Endometrial microvascular endothelial cells (primary cell): Measurements from ENCODE around the gene B9D2. TPM values are rescaled to one million over a fixed set of nuclear protein-coding genes. Genes with fewer than 3 reads are reported as not detected.

Experiments
- in situ Hi-C: cut with HindIII; loops from 2 replicates; pipeline ENCODE4 v1.10.0; 2017; ENCODE audit warnings: low sequenced_read_pairs, low pct_unique_long_range_greater_than_20kb; ENCODE audit errors: inconsistent ontology term
- total RNA-seq: library from RNA; depleted of rRNA; stranded (reverse); fragments of >200 nt; gene quantifications from one replicate; pipeline ENCODE4 v1.2.3, GENCODE V29; 2015; ENCODE audit errors: inconsistent ontology term

Gene B9D2
- total RNA-seq, 1 donor from 2014 or later, result 11.5 TPM

DNA sequence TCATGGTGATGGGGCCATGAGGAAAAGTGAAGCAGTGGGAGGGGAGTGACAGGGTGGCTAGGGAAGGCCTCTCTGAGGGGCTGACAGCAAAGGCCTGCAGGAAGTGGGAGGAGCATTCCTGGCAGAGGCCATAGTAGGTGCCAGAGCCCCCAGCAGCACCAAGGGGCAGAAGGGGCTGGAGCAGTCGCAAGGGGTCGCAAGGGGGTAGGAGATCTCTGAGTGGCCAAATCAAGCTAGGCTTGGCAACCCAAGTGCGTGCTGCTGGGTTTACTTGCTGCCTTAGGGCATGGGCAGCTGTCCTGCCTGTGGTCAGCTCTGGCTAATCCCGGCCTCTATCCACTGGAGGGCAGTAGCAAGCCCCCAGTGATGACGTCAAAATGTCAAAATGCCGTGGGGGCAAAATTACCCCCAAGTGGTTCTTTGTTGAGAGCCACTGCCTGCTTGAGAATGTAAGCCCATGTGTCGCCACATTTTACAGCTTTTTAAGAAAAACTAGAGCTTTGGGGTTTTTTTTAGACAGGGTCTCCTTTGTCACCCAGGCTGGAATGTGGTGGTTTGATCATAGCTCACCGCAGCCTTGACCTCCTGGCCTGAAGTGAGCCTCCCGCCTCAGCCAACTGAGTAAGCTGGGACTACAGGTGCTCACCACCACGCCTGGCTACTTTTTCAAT is 42.2 kb downstream of the B9D2 start:
- in situ Hi-C loops, result no loop called here

DNA sequence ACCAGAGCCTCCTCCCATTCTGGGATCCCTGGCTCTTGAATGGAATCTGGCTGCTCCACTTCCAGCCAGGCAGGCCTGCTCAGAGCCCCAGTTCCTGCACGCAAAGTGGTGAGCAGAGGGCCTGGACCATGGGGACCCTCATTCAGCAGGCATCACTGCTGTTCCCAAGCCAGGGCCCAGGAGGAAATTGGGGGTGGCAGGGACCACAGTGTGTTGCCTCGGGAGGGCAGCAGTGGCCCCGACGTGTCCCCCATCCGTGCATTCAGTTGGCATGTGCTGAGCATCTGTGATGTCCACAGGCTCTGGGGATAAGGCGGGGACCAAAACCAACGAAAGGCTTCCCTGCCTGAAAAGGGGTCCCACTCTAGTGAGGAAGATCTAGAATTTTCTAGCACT is 42.7 kb downstream of the B9D2 start:
- in situ Hi-C loops, result no loop called here

DNA sequence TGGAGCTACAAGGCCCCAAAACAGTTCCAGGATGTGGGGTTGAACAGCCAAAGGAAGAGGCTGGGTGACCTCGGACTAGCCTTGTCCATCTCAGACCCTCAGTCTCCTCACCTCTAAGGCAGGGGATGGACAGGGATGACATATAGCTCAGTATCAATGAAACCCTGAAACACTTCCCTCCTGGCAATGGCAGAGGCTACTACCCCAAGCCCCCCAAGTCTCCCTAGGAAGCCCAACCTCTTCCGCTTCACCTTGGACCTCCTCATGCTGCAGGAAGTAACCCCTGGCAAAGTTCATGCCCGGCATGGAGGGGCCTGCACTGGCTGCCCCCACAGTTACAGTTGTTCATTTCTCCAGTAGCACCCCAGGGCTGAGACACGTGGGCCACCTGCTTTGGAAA is 43.4 kb downstream of the B9D2 start:
- in situ Hi-C loops, result no loop called here

DNA sequence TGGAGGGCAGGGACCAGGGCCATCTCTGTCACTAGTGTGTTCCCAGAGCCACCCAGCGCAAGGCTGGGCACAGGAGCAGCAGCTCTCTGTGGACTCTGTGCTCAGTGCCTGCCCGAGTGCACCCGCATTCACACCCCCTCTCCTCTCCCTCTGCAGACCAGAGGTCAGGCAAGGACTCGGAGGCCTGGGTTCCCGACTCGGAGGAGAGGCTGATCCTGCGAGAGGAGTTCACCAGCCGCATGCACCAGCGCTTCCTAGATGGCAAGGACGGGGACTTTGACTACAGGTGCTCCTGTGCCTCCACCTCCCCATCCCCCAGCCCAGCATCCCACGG is 43.8 kb downstream of the B9D2 start:
- in situ Hi-C loops, result no loop called here

DNA sequence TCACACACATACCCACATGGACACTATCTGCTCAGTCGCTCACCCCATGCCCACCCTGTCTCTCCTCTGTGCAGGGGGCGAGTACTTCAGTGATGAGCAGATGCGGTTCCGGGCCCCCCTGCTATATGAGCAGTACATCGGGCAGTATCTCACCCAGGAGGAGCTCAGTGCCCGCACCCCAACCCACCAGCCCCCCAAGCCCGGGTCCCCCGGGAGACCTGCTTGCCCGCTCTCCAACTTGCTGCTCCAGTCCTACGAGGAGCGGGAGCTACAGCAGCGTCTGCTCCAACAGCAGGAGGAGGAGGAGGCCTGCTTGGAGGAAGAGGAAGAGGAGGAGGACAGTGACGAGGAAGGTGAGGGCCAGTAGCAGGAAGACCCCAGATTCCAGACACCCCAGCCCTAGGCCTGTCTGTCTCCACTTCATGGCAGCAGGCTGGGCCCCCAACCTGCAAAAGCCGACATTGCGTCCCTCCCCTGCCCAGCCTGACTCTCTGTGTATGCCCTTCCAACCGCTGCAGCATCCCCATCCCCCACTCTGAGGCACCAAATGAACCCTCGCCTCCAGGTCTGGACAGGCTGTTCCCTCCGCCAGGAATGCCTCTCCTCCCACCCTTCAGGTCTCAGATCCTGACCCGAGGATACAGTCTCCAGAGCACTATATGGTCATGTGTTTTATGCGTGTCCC is 44.3 kb downstream of the B9D2 start:
- in situ Hi-C loops, result no loop called here

DNA sequence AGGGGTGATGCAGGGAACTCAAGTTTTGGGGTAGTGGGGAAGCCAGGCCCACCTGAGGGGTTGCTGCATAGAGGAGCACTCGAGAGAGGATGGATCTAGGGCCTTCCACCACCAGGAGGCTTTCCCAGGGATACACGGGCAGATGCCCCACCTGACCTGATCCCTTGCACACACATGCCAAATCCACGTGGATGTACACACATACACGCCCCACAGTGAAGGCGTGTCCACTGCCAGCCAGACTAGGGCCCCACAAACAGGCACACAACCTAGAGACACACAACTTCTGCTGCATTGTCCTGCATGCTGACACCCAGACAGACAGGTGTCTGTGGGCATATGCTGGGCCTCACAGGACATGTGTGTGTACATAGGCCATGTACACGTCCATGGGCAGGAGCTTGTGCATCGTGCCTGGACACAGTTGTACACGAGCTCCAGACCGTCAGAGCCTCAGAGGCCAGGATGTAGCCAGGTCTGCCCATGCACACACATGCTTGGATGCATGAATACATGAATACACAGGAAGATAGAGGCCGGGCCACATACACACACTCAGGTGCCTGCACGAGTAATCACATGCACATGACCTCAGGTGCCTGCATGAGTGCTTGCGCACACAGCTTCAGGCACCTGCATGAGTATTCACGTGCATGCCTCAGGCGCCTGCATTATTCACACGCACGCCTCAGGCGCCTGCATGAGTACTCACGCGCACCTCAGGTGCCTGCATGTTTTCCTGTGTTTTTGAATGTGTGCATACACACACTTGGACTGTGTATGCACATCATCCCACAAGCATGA is 45.1 kb downstream of the B9D2 start:
- in situ Hi-C loops, result no loop called here

DNA sequence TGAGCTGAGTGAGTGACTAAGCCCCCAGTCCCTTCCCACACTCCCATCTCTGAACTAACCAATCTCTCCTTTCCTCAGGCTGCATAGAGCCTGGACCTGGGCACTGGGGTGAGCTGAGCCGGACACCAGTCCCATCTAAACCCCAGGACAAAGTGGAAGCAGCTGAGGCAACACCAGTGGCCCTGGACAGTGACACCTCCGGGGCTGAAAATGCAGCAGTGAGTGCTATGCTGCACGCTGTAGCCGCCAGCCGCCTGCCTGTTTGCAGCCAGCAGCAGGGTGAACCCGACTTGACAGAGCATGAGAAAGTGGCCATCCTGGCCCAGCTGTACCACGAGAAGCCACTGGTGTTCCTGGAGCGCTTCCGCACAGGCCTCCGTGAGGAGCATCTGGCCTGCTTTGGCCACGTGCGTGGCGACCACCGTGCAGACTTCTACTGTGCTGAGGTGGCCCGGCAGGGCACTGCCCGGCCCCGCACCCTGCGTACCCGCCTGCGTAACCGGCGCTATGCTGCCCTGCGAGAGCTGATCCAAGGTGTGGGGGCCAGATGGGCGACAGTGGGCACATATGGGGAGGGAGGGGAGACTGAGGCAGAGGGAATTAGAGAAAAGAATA is 47.5 kb downstream of the B9D2 start:
- in situ Hi-C loops, result no loop called here

DNA sequence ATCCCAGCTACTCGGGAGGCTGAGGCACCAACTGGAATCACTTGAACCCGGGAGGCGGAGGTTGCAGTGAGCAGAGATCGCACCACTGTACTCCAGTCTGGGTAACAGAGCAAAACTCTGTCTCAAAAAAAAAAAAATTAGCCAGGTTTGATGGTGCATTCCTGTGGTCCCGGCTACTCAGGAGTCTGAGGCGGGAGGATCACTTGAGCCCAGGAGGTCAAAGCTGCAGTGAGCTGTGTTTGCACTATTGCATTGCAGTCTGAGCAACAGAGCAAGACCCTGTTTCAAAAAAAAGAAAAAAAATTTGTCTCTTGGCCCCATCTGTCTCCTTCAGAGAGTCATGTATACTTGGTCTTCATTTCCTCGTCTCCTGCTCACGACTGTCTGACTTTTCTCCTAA is 52.3 kb downstream of the B9D2 start:
- in situ Hi-C loops, result no loop called here

DNA sequence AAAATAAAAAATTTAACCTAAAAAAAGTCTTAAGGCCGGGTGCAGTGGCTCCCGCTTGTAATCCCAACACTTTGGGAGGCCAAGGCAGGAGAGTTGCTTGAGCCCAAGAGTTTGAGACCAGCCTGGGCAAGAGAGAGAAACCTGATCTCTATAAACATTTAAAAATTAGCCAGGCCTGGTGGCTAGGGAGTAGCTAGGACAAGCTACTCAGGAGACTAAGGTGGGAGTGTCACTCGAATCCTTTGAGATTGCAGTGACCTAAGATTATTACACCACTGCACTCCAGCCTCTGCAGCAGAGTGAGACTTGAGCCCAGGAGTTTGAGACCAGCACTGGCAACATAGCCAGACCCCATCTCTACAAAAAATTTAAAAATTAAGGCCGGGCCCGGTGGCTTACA is 52.9 kb downstream of the B9D2 start:
- in situ Hi-C loops, result no loop called here

DNA sequence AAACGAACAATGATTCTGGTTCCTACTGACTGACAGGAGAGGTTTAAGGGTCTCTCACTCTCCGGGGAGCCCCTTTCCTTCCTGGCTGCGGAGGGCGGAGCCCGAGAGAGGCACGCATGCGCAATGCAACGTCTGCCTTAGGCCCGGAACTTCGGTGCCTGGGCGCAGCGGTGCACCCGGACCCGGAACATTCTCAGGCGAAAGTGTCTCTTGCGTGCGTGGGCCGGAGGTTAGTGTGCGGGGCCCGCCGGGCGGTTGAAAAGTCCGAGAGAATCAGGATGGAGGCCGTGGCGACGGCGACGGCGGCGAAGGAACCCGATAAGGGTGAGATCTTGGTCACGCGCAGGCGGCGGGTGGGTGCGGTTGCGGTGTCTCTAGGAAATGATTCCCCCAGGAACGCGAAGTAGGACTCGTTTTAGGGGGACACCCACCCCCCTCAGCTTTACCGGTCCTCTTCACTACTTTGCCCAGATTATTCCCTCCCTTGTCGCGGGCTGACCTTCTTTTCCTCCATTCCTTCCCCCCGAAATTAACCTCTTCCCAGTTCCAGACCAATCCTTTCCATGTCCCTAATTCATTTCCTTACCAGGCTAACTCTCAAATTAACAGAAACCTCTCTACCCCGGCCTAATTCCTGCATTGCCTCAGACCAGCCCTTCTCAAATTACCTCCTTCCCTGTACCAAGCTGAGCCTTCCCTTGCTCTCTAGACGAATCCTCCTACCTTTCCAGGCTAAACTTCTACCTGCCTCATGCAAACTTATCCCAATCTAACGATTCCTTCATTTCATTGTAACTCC is 53.7 kb downstream of the B9D2 start, which contains the start of gene CCDC97:
CCDC97 (plus strand) TSS at position 140 of the 799 bp plus-strand sequence; CDS start at position 279, 139 bp downstream.
- in situ Hi-C loops, result no loop called here

DNA sequence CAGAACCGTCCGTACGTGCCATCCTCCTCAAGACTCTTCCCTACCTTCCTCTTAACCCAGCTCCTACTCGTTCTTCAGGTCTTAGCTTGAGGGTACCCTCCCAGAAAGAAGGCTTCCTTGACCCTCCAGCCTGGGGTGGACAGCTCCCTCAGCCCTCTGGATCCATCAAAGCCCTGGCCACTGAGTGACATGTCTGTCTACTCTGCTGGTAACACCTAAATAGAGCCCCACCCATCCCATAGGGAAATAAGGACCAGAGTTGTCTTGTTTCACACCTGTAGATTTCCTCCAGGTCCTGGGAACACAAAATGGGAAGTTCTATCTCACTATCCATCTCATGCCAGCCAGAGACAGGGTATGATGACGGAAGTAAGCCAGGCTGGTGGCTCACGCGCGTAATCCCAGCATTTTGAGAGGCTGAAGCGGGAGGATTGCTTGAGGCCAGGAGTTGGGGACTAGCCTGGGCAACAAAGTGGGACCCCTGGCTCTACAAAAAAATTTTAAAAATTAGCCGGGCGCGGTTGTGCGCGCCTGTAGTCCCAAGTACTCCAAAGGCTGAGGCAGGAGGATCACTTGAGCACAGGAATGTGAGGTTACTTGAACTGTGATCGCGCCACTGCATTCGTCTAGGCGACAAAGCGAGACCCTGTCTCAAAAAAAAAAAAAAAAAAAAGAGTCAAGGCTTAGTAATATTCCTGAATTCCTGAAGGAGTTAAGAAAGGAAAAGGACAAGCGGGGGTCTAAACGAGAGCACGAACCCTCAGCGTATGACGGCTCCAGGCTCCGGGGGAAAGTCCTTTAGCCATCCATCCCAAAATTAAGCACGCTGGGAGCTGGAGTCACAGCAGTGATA is 54.5 kb downstream of the B9D2 start:
- in situ Hi-C loops, result no loop called here

DNA sequence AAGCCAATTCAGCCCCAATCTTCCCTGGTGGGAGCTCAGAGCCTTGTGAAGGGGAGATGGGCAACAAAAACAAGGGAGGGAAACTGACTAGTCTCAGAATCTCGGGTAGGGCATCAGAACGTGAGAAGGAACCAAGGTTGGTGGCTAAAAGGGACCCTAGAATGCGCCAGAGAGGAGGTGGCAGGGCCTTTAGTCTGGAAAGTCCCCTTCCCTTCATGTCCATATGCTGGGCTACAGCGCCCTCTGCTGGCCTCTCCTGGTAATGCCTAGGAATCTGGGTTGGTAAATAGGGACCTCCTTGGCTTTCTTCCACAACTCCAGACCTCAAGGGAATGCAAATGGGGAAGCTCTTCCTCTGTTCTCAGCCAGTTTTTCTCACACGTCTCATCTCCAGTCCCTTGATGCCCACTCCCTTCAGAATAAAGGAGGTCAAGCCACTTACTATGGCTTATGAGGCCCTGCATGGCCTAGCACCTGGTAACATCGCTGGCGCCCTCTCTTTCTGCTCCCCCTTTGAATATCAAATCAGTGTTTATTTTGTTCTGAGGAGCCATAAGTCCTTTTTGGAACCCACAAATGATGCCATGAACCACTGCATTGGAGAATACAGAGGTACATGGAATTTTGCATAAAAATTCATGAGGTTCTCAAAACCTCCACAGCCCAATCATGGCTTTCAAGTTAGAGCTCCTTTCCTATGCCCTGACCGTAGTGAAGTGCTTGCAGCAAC is 55.3 kb downstream of the B9D2 start:
- in situ Hi-C loops, result no loop called here

DNA sequence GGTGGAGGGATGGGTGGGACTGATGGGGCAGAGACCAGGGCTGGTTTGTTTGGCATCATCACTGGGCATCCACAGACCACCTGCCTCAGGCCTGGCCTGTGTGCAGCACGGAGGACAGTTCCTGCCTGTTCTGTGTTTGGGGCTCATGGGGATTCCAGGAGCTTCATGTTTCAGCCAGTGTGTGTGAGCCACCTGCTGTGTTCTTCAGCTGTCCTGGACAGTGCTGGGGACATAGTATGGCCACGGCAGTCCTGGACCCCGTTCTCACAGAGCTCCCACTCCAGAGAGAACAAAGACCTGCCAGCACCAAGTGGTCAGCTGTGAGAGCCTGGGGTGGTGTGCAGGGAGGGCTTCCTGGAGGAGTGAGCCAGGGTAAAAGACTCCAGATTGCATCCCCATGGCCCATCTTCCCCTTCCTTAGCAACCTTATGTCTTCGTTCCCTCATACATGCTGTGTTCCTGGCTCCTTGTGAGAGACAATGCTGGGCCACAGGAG is 55.9 kb downstream of the B9D2 start:
- in situ Hi-C loops, result no loop called here

DNA sequence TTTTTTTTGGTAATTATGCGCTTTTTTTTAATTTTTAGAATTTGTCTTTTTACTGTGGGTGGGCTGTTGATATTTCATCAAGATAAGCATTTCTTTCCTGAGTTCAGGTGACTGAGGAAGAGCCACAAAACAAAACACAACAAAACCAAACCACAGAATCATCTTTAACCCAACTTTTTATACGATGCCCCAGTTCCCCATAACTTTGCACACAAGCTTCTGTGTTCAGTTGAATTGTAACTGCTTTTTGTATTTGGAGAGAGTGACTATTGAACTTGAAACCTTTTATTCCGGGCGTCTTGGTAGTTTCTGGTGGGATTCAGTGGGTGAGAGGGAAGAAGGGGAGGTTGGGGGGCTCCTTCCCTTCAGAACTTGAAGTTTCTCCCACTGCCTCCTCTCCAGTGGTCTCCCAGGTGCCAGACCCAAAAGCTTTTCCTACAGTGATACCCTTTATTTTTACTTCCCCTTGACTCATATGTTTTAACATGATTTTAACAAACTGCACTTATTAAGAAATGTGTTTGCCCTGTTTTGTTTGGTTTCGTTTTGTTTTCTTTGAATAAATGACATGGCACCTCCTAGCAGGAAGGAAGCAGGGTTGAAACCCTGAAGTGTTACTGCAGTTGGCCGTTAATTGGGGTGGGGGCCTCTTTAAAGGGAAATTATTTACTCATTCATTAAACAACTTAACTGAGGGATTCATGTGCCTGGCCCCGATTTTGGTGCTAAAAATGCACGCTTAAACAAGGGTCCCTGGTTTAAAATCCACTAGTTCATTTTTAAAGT is 56.7 kb downstream of the B9D2 start:
- in situ Hi-C loops, result no loop called here

DNA sequence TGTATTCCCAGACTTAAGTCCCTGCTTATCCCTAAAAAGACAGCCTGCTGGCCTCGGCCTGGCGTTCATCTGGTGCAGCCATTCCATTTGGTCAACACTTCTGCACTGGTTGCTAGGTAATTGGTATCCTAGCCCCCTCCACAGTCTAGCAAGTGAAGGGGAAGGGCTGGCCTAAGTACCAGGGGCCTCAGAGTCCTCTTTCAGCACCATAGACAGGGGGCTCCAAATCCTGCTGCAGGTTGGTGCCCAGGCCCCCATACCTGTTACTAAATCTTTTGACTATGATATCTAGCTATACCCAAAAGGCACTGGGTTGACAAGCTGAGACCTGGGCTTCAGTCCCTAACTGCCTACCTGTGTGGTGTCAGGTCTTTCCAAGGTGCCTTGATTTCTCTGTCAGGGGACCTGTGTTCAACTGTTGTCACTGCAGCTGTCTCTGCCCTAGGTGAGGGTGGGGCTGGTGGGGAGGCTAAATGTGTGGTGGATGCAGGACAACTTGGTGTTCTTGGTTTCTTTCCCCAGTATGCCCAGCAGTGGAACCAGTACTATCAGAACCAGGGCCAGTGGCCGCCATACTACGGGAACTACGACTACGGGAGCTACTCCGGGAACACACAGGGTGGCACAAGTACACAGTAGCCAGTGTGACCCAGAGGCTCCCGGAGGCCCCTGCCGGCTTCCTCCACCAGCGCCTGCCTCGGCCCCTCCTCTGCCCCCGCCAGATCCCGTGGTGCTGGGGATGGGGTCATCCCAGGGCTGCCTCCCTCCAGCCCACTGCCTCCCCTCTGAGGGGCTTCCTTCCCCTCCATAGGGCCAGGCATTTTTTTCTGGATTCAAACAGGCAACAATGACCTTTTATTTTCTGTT is 57.8 kb downstream of the B9D2 start:
- in situ Hi-C loops, result no loop called here
